Lower leg skin (tissue), 3 donors: ENCODE data around the gene SLC9C1.

ENCODE experiments used
- POLR2A ChIP-seq, 2 donors: fragments of 450-650 bp; IDR thresholded peaks; one replicate each; pipeline ENCODE4 v1.6.1; 2016 to 2017; ENCODE audit warnings: antibody characterized with exemption in 2 of 2, mild to moderate bottlenecking in 1 of 2, moderate library complexity in 1 of 2
- TF ChIP-seq, protein P1 (sequence below), 3 donors: fragments of 450-650 bp; IDR thresholded peaks; one replicate each; pipeline ENCODE4 v1.5.1; 2016; ENCODE audit warnings: antibody characterized with exemption in 3 of 3, mild to moderate bottlenecking in 3 of 3, moderate library complexity in 2 of 3

DNA sequence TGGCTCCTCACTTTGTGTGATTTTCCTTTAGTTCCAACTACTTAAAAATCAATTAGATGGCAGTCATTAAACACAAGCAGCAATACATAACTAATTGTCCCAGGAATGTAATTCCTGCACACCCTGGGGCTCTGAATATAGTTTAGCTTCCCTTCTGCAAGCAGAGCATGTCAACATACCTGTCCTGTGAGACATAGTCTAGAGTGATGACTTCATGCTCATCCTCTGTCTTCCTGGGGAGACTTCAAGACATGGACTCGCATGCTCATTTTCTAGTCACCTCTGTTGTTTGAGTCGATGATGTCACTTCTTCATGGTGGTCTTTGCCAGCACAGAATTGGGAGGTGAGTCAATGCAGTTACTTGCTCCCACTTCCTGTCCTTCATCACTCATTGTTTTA is 192.1 kb downstream of the SLC9C1 start:
- TF ChIP-seq, protein P1, sequence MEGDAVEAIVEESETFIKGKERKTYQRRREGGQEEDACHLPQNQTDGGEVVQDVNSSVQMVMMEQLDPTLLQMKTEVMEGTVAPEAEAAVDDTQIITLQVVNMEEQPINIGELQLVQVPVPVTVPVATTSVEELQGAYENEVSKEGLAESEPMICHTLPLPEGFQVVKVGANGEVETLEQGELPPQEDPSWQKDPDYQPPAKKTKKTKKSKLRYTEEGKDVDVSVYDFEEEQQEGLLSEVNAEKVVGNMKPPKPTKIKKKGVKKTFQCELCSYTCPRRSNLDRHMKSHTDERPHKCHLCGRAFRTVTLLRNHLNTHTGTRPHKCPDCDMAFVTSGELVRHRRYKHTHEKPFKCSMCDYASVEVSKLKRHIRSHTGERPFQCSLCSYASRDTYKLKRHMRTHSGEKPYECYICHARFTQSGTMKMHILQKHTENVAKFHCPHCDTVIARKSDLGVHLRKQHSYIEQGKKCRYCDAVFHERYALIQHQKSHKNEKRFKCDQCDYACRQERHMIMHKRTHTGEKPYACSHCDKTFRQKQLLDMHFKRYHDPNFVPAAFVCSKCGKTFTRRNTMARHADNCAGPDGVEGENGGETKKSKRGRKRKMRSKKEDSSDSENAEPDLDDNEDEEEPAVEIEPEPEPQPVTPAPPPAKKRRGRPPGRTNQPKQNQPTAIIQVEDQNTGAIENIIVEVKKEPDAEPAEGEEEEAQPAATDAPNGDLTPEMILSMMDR (IDR thresholded peaks at IDR 0.05), result no peak
- no peak for TF ChIP-seq POLR2A (IDR thresholded peaks at IDR 0.05)
